Umbilical cord (tissue), 2 donors: ENCODE data around the gene NBPF4. TPM values are rescaled to one million over a fixed set of nuclear protein-coding genes. Genes with fewer than 3 reads are reported as not detected.
"Not testable (repeated sequence)": the region's sequence is repeated elsewhere in the genome, so short reads cannot be mapped to it uniquely, and the experiment has no call there.

Experiments used
- DNase-seq: peaks from one replicate; pipeline ENCODE4 v3.0.0-alpha.2; 2015; ENCODE audit warnings: low spot score
- total RNA-seq: library from RNA; depleted of rRNA; stranded (reverse); fragments of >200 nt; gene quantifications from one replicate; pipeline ENCODE4 v1.2.3, GENCODE V29; 2014; ENCODE audit warnings: low replicate concordance; ENCODE audit not compliant: insufficient read depth

The NBPF4 gene
- total RNA-seq, 1 donor from 2014 or later, result 0.96 TPM

GRCh38 chr1:108211014-108211413 is 32.9 kb downstream of the NBPF4 start:
- DNase-seq, result no peak

GRCh38 chr1:108209456-108210108 is 34.3 kb downstream of the NBPF4 start:
- no peak for DNase-seq

GRCh38 chr1:108208724-108209446 is 35.0 kb downstream of the NBPF4 start:
- no peak for DNase-seq

GRCh38 chr1:108203582-108203981 is 40.3 kb downstream of the NBPF4 start:
- DNase-seq, result not testable (repeated sequence)

- no peak for DNase-seq
These were observed 42.2 kb downstream of the NBPF4 start for GRCh38 chr1:108201687-108202086.

- peak; percentile 78 for DNase-seq
These were observed 43.2 kb downstream of the NBPF4 start for GRCh38 chr1:108200687-108201051.

GRCh38 chr1:108199781-108200686 is 43.8 kb downstream of the NBPF4 start, which contains the start of gene SLC25A24:
Gene SLC25A24 (minus strand): TSS chr1:108200343. CDS start chr1:108200138, 205 bp downstream.
- DNase-seq, result peak; percentile 92

- peak; percentile 43 for DNase-seq
These were observed 44.6 kb downstream of the NBPF4 start for GRCh38 chr1:108199201-108199691.

- DNase-seq, result no peak
These were observed 49.8 kb downstream of the NBPF4 start for GRCh38 chr1:108194051-108194450.

- DNase-seq, result no peak
These were observed 50.5 kb downstream of the NBPF4 start for GRCh38 chr1:108193333-108193732.

- no peak for DNase-seq
These were observed 51.3 kb downstream of the NBPF4 start for GRCh38 chr1:108192581-108192980.

- DNase-seq, result no peak
These were observed 53.0 kb downstream of the NBPF4 start for GRCh38 chr1:108190686-108191416.

- no peak for DNase-seq
These were observed 53.8 kb downstream of the NBPF4 start for GRCh38 chr1:108190001-108190634.

- no peak for DNase-seq
These were observed 55.1 kb downstream of the NBPF4 start for GRCh38 chr1:108188801-108189200.

GRCh38 chr1:108182959-108183700 is 60.7 kb downstream of the NBPF4 start:
- DNase-seq, result no peak

GRCh38 chr1:108179018-108179417 is 64.9 kb downstream of the NBPF4 start:
- DNase-seq, result no peak
